HepG2 (cell line): ENCODE results near the gene CXCL8. TPM values are rescaled to one million over a fixed set of nuclear protein-coding genes. Genes with fewer than 3 reads are reported as not detected.

Source experiments
- ATAC-seq: fragments of 200-7000 bp; cut with Tn5 transposase; 3 replicates; pipeline ENCODE4 v1.9.1; 2020; ENCODE audit warnings: mild to moderate bottlenecking, moderate library complexity
- BruUV-seq: library from RNA; stranded (reverse); fragments of 400-500 nt; replicated peaks from 2 replicates; lab custom pipeline; 2021; lab: Mats Ljungman, UMichigan
- CTCF ChIA-PET: fragments of 300-600 bp; formaldehyde crosslinking; extraction: SDS; loops from one replicate; lab custom pipeline; 2021; ENCODE audit warnings: low total read pairs, inconsistent platforms, low intra/inter-chr PET ratio; lab: Yijun Ruan, JAX
- POLR2A ChIA-PET: fragments of 350-600 bp; sonication (Branson Sonifier 250); formaldehyde crosslinking; loops from one replicate; lab custom pipeline; 2020; ENCODE audit warnings: antibody characterized with exemption, inconsistent platforms; lab: Yijun Ruan, JAX
- DNase-seq: peaks from one replicate; pipeline ENCODE4 v3.0.0-alpha.2; 2015; ENCODE audit warnings: low spot score
- FAIRE-seq: peaks from 3 replicates; lab custom pipeline; 2011; peaks lifted over from hg19 to GRCh38; lab: Jason Lieb, UNC
- H2AFZ ChIP-seq: one replicate; pipeline ENCODE4 v1.6.1; 2011; ENCODE audit warnings: low read length, inconsistent platforms
- H3K27ac ChIP-seq: fragments of 300-600 bp; 3 replicates; pipeline ENCODE4 v1.8.0; 2011; ENCODE audit warnings: mixed run types, mild to moderate bottlenecking, mixed read lengths, low read length, inconsistent platforms; ENCODE audit not compliant: insufficient read depth; ENCODE audit errors: extremely low read length
- H3K27me3 ChIP-seq, 2 experiments: fragments of 200-600 bp in 1 of 2; 2 replicates in 1 of 2; 3 replicates in 1 of 2; pipeline versions ENCODE4 v1.6.0 to v1.8.0; 2011; ENCODE audit warnings: low read length in 2 of 2, mild to moderate bottlenecking in 2 of 2, moderate library complexity in 2 of 2, inconsistent platforms in 1 of 2; ENCODE audit not compliant: insufficient read depth in 2 of 2, control insufficient read depth in 1 of 2
- H3K36me3 ChIP-seq, 2 experiments: fragments of 200-600 bp in 1 of 2; replicated peaks in 1 of 2; 2 replicates in 1 of 2; 3 replicates in 1 of 2; pipeline versions ENCODE4 v1.5.1 to v1.8.0; 2011; ENCODE audit warnings: low read length in 2 of 2, inconsistent platforms in 1 of 2; ENCODE audit not compliant: insufficient read depth in 2 of 2, control insufficient read depth in 1 of 2
- H3K4me1 ChIP-seq: 2 replicates; pipeline ENCODE4 v1.5.1; 2012; ENCODE audit warnings: low read length, inconsistent platforms; ENCODE audit not compliant: insufficient read depth
- H3K4me2 ChIP-seq: 2 replicates; pipeline ENCODE4 v1.6.0; 2011; ENCODE audit warnings: low read depth, low read length, inconsistent platforms
- H3K4me3 ChIP-seq, 3 experiments: fragments of 200-600 bp in 1 of 3; sonication (generic), shearing (Covaris generic) in 1 of 3; replicated peaks in 1 of 3; 2 replicates each; pipeline ENCODE4 v1.5.1; 2011 to 2016; ENCODE audit warnings: low read length in 3 of 3, inconsistent platforms in 2 of 3, low read depth in 2 of 3, mild to moderate bottlenecking in 2 of 3, control low read depth in 1 of 3, mixed read lengths in 1 of 3; ENCODE audit not compliant: insufficient read depth in 1 of 3
- H3K79me2 ChIP-seq: one replicate; pipeline ENCODE4 v1.6.1; 2011; ENCODE audit warnings: low read length, inconsistent platforms; ENCODE audit not compliant: insufficient read depth
- H3K9ac ChIP-seq: 2 replicates; pipeline ENCODE4 v1.6.0; 2011; ENCODE audit warnings: mild to moderate bottlenecking, low read depth, low read length, inconsistent platforms; ENCODE audit not compliant: insufficient read depth
- H3K9me3 ChIP-seq: 2 replicates; pipeline ENCODE4 v1.5.1; 2012; ENCODE audit warnings: mild to moderate bottlenecking, low read length
- H4K20me1 ChIP-seq: 2 replicates; pipeline ENCODE4 v1.6.0; 2011; ENCODE audit warnings: inconsistent platforms, mild to moderate bottlenecking, low read length, moderate library complexity; ENCODE audit not compliant: insufficient read depth
- EP300 ChIP-seq, 3 experiments: sonication (generic) in 1 of 3; formaldehyde crosslinking in 1 of 3; IDR thresholded peaks; 2 replicates each; pipeline versions ENCODE4 v1.5.1 to v1.6.1; 2011 to 2020; ENCODE audit warnings: low read depth in 2 of 3, low read length in 2 of 3, borderline replicate concordance in 1 of 3, improper control_type of control experiment in 1 of 3, mild to moderate bottlenecking in 1 of 3, missing genetic modification reagents in 1 of 3, moderate library complexity in 1 of 3
- EZH2 ChIP-seq: conservative IDR thresholded peaks from 2 replicates; pipeline ENCODE4 v1.6.1; 2012; ENCODE audit warnings: mild to moderate bottlenecking, low read depth, low read length, moderate library complexity
- HNF1A ChIP-seq, 2 experiments: sonication (generic) in 1 of 2; formaldehyde crosslinking in 1 of 2; IDR thresholded peaks; 2 replicates each; pipeline versions ENCODE4 v1.4.0 to v1.6.1; 2016 to 2020; ENCODE audit warnings: borderline replicate concordance in 1 of 2, low read depth in 1 of 2, mild to moderate bottlenecking in 1 of 2, missing genetic modification reagents in 1 of 2
- KAT8 ChIP-seq: IDR thresholded peaks from 2 replicates; pipeline ENCODE4 v1.6.1; 2016; ENCODE audit warnings: missing genetic modification reagents, missing compliant biosample characterization
- MAF1 ChIP-seq: sonication (generic); formaldehyde crosslinking; IDR thresholded peaks from 2 replicates; pipeline ENCODE4 v1.5.0; 2020; ENCODE audit warnings: missing genetic modification reagents, borderline replicate concordance
- MAFF ChIP-seq: IDR thresholded peaks from 2 replicates; pipeline ENCODE4 v1.6.1; 2011; ENCODE audit warnings: low read depth, low read length, improper control_type of control experiment
- MAZ ChIP-seq, 2 experiments: sonication (generic) in 1 of 2; formaldehyde crosslinking in 1 of 2; IDR thresholded peaks; 2 replicates each; pipeline versions ENCODE4 v1.5.0 to v1.6.1; 2012 to 2020; ENCODE audit warnings: low read depth in 2 of 2, mild to moderate bottlenecking in 2 of 2, borderline replicate concordance in 1 of 2, improper control_type of control experiment in 1 of 2, low read length in 1 of 2, missing genetic modification reagents in 1 of 2, moderate library complexity in 1 of 2
- MTA1 ChIP-seq: sonication (generic); formaldehyde crosslinking; IDR thresholded peaks from 2 replicates; pipeline ENCODE4 v1.4.0; 2020; ENCODE audit warnings: missing genetic modification reagents, mild to moderate bottlenecking, borderline replicate concordance
- NCOA5 ChIP-seq: sonication (generic); formaldehyde crosslinking; IDR thresholded peaks from 2 replicates; pipeline ENCODE4 v1.4.0; 2020; ENCODE audit warnings: missing genetic modification reagents
- POLR2A ChIP-seq, 2 experiments: IDR thresholded peaks; 2 replicates each; pipeline ENCODE4 v1.6.1; 2011; ENCODE audit warnings: low read depth in 2 of 2, low read length in 2 of 2, mild to moderate bottlenecking in 1 of 2, moderate library complexity in 1 of 2; ENCODE audit not compliant: insufficient read depth in 1 of 2
- PRMT3 ChIP-seq: sonication (generic); formaldehyde crosslinking; IDR thresholded peaks from 2 replicates; pipeline ENCODE4 v1.8.1; 2022; ENCODE audit warnings: low read depth, mild to moderate bottlenecking, moderate library complexity, missing genetic modification reagents, borderline replicate concordance
- RFX1 ChIP-seq: fragments of 450-650 bp; IDR thresholded peaks from 2 replicates; pipeline ENCODE4 v1.6.1; 2017
- ZNF180 ChIP-seq: sonication (generic); formaldehyde crosslinking; IDR thresholded peaks from 2 replicates; pipeline ENCODE4 v1.4.0; 2020; ENCODE audit warnings: low read depth, missing genetic modification reagents, borderline replicate concordance
- ZNF274 ChIP-seq: sonication (generic); formaldehyde crosslinking; IDR thresholded peaks from 2 replicates; pipeline ENCODE4 v1.5.1; 2020; ENCODE audit warnings: mild to moderate bottlenecking, missing genetic modification reagents
- ZNF275 ChIP-seq: sonication (generic); formaldehyde crosslinking; IDR thresholded peaks from 2 replicates; pipeline ENCODE4 v1.8.0; 2022; ENCODE audit warnings: missing genetic modification reagents, mild to moderate bottlenecking, inconsistent platforms, borderline replicate concordance
- ZNF501 ChIP-seq: sonication (generic); formaldehyde crosslinking; IDR thresholded peaks from 2 replicates; pipeline ENCODE4 v1.5.1; 2020; ENCODE audit warnings: mild to moderate bottlenecking, moderate library complexity, missing genetic modification reagents
- ZNF644 ChIP-seq: IDR thresholded peaks from 2 replicates; pipeline ENCODE4 v1.6.1; 2016; ENCODE audit warnings: low read depth
- WGBS: methylation state at CpG from one replicate; pipeline ENCODE4 v1.1.6; 2017; ENCODE audit warnings: low lambda C conversion rate; 5-methylcytosine and 5-hydroxymethylcytosine counted together
- in situ Hi-C: cut with HindIII; loops from 2 replicates; pipeline ENCODE4 v1.10.0; 2017; ENCODE audit warnings: low pct_unique_long_range_greater_than_20kb; ENCODE audit not compliant: extremely low pct_ligation_motif_present
- intact Hi-C: fragments of 100-400 bp; cut with micrococcal nuclease; formaldehyde crosslinking; loops from one replicate; pipeline ENCODE4 v1.10.0; 2022; ENCODE audit not compliant: unreplicated experiment
- polyA plus RNA-seq, 8 experiments: library from polyadenylated mRNA; depleted of rRNA in 3 of 8; stranded (reverse) in 7 of 8; unstranded in 1 of 8; fragments of >200 nt; fragmentation: Illumina TruSeq in 4 of 8; extraction: Trizol in 4 of 8; gene quantifications; 2 replicates each; pipeline versions ENCODE4 v1.2.1 to v1.2.3, GENCODE V29; 2011 to 2016; ENCODE audit warnings: low read depth in 4 of 8, missing spikeins in 1 of 8, mixed read lengths in 1 of 8; ENCODE audit not compliant: insufficient read depth in 1 of 8
- total RNA-seq, 5 experiments: library from RNA; depleted of rRNA; stranded (reverse); fragments of >200 nt; fragmentation: Illumina TruSeq; extraction: Trizol; gene quantifications; 2 replicates each; pipeline ENCODE4 v1.2.3, GENCODE V29; 2016; ENCODE audit warnings: low read depth in 1 of 5

The CXCL8 gene
- total and polyA plus RNA-seq, 2 of the 13 experiments (the other 11 are each of a cell fraction or from before 2014, with no cell fraction given), result 1.8 to 7.8 TPM

- TF ChIP-seq MAZ (IDR thresholded peaks at IDR 0.05; ENCODE audit: borderline replicate concordance, low read depth, low read length) (no peak), MAZ (CRISPR knock-in tag; IDR thresholded peaks at IDR 0.05; ENCODE audit: low read depth) (no peak), ZNF501 (CRISPR knock-in tag) (no peak), MTA1 (CRISPR knock-in tag) (no peak), RFX1 (no peak), EZH2 (no peak), POLR2A (IDR thresholded peaks at IDR 0.05; ENCODE audit: insufficient read depth in 1 of 2, low read depth in 2 of 2, low read length in 2 of 2) (no peak), PRMT3 (CRISPR knock-in tag) (no peak), MAF1 (no peak), ZNF275 (CRISPR knock-in tag) (no peak), ZNF180 (CRISPR knock-in tag) (no peak)
Observed at GRCh38 chr4:73703320-73703719, 37.0 kb upstream of the CXCL8 start (continued).

GRCh38 chr4:73704314-73705055 is 35.9 kb upstream of the CXCL8 start:
- H3K9ac ChIP-seq, result no peak overlapping the region
- CTCF ChIA-PET, result no interaction called here
- WGBS, result 12% methylated on average over 9 of the region's 9 CpGs
- H3K79me2 ChIP-seq, result no peaks in the 10 kb centered on the region
- intact Hi-C loops, result no loop called here
- no peaks in the 10 kb centered on the region for H4K20me1 ChIP-seq
- no peaks in the 10 kb centered on the region for H3K4me1 ChIP-seq
- H2AFZ ChIP-seq, result no peak overlapping the region
- H3K36me3 ChIP-seq, result no peaks in the 10 kb centered on the region
- H3K27me3 ChIP-seq, result peaks cover 0 to 4% of the 10 kb centered on the region in 2 experiments; a peak in 3 of 5 replicates
- no peak overlapping the region for H3K4me2 ChIP-seq
- H3K9me3 ChIP-seq, result no peaks in the 10 kb centered on the region
- H3K4me3 ChIP-seq, result no peak overlapping the region
- H3K27ac ChIP-seq, result no peak overlapping the region
- DNase-seq, result peak; percentile 48
- BruUV-seq, result no TSS peak
- POLR2A ChIA-PET, result no interaction called here
- ATAC-seq, result peak; percentile 29; the same call in 1 of the 3 replicates
- FAIRE-seq, result no peak
- in situ Hi-C loops, result no loop called here
- no peak for TF ChIP-seq NCOA5 (CRISPR knock-in tag)
- TF ChIP-seq EP300 (IDR thresholded peaks at IDR 0.05; ENCODE audit: low read depth in 2 of 2, low read length in 2 of 2), result peak in 1 of 2 experiments; percentile 27; a peak in 1 of 4 replicates
- TF ChIP-seq EP300 (CRISPR knock-in tag; IDR thresholded peaks at IDR 0.05; ENCODE audit: borderline replicate concordance), result no peak
- TF ChIP-seq HNF1A (IDR thresholded peaks at IDR 0.05; ENCODE audit: low read depth), result no peak
- TF ChIP-seq HNF1A (CRISPR knock-in tag; IDR thresholded peaks at IDR 0.05; ENCODE audit: borderline replicate concordance), result no peak
- 0 out of 2 replicates have a peak, but pooled peaks have one; percentile 7 for TF ChIP-seq ZNF644 (CRISPR knock-in tag)
- peak; percentile 31; the same call in 1 of the 2 replicates for TF ChIP-seq MAFF
- no peak for TF ChIP-seq ZNF274 (CRISPR knock-in tag)
- TF ChIP-seq KAT8, result 0 out of 2 replicates have a peak, but pooled peaks have one; percentile 20
